Astrocyte (in vitro differentiated cells and primary cell): Measurements from ENCODE around the gene RABGAP1L.

Experiments
- CTCF ChIP-seq: IDR thresholded peaks from 2 replicates; pipeline ENCODE4 v1.5.1; 2011; ENCODE audit warnings: low read depth, mild to moderate bottlenecking, inconsistent platforms, low read length, moderate library complexity; ENCODE audit not compliant: insufficient read depth
- EZH2 ChIP-seq: IDR thresholded peaks from 2 replicates; pipeline ENCODE4 v1.6.1; 2012; ENCODE audit warnings: mild to moderate bottlenecking, low read length, inconsistent platforms; ENCODE audit not compliant: insufficient read depth

GRCh38 chr1:174654560-174654959 is 495.2 kb downstream of the RABGAP1L start:
- TF ChIP-seq CTCF (no peak), EZH2 (no peak)
